GM21367 (cell line): Measurements from ENCODE around the gene NAA40.
A peak's percentile ranks its signal among the peaks of the same experiment; 100 is the strongest.

Experiments used
- ATAC-seq: cut with Tn5 transposase; IDR thresholded peaks from one replicate; pipeline ENCODE4 v1.9.1; 2021; ENCODE audit not compliant: unreplicated experiment

The NAA40 gene

DNA sequence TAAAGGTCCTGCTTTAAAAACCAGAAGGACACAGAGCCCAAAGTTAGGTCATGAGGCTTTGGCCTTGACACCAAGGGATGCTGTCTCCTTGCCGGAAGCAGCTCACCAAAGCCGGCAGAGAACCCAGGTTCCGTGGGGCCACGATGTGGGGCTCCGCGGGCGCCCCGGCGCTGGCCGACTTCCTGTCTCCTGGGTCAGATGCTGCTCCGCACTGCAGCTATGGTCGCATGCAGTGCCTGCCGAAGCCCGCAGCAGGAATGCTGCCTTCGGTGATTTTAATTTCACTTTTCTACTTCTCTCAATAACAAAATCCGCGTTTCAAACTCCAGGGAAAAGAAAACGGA, 47.0 kb downstream of the NAA40 start:
- peak; percentile 28 for ATAC-seq

DNA sequence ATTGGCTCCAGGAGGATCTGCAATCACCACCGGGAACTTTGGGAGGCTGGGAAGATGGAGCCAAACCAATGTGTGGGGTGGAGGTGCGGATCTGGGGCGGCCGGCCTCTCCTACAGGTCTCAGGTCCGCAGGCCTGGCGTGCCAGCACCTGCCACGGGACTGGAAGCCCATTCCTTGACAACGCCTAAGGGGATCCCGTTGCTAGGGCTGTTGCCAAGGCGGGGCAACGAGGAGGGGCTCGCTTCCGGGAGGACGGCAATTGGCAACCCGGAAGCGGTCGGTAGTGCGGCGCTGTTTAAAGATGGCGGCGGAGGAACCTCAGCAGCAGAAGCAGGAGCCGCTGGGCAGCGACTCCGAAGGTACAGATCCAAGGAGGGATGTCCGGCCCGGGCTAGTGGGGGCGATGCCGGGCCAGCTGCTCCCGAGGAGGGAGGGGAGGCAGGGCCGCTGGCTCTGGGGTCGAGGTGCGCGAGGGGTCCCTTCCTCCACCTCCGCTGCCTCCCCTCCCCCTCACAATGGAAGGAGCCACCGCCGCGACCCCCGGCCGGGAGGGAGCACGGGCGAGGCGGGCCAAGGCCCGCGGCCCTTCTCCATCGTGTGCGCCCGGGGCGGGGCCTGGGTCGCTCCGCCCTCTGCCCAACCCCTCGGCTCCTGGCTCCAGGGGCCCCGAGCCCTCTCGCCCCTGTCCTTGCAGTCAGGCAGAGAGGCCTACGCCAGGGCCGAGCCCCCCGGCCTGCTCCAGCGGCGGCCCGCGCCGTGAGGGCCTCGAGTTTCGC, 47.5 kb downstream of the NAA40 start, which contains the start of gene OTUB1:
Gene OTUB1, plus strand, starts transcription at position 283 of the 776 bp plus-strand sequence. Its CDS starts 19 bp downstream, at position 302.
- peak; percentile 77 for ATAC-seq

DNA sequence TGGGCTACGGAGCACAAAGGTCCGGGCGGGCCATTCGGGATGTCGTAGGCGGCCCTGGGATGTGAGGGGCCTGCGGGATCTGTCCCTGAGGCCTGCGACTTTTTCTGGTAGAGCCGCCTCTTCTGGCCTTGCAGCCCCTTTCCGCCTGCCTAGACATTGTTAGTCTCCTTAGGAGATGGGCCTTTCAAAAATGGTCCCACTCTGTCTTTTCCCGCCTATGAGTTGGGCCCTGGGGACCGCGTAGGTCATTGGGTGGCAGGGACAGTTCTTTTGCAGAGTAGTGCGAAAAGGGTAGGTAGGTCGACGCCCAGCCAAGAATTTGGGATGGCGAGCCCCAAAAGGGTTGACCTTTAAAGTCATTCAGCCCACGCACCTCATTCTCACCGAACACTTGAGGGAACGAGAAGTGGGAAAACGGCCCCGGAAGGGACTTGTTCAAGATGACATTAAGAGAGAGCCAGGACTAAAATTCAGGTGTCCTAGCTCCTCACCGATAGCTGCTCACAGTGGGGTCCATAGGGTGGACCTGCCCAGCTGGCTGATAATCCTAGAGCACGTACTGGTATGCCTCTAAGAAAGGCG, 48.2 kb downstream of the NAA40 start:
- ATAC-seq, result no peak

DNA sequence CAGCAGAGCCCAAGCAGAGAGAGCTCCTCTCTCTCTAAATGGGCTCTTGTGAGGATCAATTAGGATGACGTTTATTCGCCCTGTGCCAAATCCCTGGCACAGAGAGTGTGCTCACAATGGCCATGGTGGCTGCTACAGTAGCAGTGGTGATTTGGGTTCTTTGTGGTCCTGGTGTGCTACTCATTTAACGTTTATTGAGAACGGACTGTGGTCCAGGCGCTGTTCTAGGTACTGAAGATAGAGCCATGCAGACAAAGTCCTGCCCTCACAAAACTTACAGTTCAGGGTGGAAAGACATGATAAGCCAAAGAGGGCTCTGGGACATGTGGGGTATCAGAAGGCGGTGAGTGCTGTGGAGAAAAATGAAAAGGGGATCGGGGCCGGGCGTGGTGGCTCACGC, 52.8 kb downstream of the NAA40 start:
- no peak for ATAC-seq

DNA sequence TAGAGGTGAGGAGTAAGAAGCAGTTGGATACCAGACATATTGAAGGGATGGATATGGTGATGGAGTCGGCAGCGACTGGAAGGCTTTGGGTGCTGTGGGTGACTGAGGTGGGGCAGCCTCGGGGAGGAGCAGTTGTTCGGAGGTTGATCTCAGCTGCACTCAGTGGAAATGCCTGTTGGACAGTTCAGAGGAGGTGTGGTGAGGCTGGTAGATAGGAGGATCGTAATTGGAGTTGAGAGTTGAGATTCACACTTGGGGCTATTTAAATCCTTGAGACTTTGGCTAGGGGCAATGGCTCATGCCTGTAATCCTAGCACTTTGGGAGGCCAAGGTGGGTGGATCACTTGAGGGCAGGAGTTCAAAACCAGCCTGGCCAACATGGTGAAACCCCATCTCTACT, 54.3 kb downstream of the NAA40 start:
- no peak for ATAC-seq

DNA sequence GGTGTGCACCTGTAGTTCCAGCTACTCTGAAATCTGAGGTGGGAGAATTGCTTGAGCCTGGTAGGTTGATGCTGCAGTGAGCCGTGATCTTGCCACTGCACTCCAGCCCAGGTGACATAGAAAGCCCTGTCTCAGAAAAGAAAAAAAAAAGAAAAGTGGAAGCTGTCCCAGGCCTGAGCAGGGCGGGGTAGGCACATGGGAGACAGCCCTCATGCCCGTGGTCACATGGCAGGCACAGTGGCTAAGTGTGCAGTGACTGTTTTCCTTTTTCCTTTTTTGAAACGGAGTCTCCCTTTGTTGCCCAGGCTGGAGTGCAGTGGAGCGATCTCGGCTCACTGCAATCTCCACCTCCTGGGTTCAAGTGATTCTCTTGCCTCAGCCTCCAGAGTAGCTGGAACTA, 55.2 kb downstream of the NAA40 start:
- ATAC-seq, result no peak

DNA sequence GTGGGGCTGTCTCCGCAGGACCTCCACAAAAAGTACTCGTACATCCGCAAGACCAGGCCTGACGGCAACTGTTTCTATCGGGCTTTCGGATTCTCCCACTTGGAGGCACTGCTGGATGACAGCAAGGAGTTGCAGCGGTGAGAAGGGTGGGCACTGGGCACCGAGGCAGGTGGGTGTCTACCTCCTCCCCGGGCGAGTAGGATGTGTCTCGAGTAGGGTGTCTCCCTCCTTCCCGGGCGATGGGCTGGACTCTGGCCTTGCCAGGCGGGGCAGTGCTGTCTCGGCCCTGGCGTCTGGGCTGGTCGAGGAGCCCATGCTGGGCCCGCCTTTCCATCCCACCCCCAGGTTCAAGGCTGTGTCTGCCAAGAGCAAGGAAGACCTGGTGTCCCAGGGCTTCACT, 57.7 kb downstream of the NAA40 start:
- ATAC-seq, result no peak

DNA sequence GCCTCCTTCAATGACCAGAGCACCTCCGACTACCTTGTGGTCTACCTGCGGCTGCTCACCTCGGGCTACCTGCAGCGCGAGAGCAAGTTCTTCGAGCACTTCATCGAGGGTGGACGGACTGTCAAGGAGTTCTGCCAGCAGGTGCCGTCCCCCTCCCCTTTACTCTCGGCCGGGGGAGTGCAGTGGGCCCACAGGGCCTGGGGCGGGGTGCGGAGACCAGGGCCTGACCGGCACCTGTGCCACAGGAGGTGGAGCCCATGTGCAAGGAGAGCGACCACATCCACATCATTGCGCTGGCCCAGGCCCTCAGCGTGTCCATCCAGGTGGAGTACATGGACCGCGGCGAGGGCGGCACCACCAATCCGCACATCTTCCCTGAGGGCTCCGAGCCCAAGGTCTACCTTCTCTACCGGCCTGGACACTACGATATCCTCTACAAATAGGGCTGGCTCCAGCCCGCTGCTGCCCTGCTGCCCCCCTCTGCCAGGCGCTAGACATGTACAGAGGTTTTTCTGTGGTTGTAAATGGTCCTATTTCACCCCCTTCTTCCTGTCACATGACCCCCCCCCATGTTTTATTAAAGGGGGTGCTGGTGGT, 58.4 kb downstream of the NAA40 start:
- ATAC-seq, result no peak

DNA sequence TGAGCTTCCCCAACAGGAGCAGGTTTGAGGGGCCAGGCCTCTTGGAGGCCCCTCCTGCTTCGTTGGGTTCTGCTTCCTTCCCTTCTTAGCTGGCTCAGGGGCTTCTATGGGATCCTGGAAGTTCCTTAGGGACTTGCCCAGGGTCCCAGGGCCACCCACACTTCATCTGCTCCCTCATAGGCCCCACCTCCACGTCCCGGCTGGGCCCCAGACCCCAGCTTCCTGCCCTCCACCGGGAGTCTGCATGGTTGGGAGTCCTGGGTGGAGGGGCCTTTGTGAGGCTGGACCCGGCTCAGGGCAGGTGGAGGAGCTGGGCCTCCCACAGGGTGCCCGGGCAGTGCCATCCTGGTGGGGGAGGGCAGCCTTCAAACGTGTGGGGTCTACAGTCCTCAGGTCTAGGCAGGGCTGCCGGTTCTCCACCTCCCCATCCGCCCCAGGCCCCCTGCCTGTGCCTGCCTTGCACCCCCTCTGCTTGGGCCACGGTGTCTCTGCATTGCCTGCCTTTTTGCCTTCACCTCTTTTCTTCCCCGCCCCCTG, 59.1 kb downstream of the NAA40 start:
- no peak for ATAC-seq

DNA sequence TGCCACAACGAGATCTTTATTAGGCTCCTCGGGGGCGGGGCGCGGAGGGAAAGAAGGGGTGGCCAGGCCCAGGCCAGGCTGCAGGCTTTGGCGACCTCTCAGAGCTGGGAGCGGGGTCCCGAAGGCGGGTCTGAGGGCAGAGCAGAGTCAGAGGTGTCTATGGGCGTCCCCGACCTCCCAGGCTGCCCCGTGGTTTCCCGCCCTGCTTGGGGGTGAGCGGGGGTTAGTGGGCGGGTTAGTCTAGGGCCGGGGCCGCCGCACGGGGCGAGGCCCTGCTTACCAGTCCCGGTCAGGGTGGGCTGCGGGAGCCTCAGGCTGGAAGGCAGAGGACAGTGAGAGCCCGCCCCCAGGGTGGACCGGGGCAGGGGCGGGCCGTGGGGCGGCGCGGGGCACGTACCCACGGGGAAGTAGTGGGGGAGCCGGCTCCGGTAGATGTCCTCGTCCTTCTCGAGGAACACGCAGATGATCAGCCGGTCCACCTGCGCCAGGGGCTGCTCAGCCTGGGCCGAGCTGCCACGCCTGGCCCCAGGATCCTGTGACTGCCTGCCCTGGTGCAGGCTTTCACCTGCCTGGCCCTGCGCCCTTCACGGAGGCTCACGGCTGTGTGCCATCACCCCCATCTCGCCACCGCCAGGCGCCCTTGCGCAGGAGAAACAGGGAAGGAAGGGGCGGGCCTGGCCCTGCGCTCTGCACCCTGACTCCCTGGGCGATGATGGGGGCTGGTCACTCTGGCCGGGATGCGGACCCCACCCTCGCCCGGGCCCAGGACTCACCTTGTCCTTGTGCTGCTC, 60.0 kb downstream of the NAA40 start:
- no peak for ATAC-seq

DNA sequence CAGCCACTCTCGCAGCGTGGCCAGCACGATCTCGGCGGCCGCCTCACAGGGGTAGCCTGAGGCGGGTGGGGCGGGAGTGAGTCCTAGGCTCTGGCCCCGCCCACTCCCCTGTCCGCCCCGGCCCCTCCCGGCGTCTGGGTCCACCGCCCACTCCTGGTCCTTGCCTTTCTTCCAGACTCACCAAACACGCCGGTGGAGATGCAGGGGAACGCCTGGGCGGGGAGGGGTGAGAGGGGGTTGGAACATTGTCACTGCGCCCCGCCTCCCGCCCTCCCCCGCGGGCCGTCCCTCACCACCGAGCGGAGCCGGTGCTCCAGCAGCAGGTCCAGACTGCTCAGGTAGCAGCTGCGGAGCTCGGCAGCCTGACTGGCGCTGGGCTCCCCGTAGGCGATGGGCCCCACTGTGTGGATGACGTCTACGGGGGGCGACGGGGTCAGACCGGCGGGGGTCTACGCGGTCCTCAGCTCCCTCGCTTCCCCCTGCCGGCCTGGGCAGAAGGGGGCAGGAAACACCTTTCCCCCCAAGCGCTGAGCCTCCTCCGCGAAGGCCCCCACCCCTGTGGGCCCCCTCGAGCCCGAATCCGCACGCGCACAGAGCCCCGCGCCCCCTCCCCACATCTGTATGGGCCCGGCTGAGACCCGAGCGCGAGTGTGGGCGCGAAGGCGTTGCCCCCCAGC, 60.7 kb downstream of the NAA40 start:
- no peak for ATAC-seq

DNA sequence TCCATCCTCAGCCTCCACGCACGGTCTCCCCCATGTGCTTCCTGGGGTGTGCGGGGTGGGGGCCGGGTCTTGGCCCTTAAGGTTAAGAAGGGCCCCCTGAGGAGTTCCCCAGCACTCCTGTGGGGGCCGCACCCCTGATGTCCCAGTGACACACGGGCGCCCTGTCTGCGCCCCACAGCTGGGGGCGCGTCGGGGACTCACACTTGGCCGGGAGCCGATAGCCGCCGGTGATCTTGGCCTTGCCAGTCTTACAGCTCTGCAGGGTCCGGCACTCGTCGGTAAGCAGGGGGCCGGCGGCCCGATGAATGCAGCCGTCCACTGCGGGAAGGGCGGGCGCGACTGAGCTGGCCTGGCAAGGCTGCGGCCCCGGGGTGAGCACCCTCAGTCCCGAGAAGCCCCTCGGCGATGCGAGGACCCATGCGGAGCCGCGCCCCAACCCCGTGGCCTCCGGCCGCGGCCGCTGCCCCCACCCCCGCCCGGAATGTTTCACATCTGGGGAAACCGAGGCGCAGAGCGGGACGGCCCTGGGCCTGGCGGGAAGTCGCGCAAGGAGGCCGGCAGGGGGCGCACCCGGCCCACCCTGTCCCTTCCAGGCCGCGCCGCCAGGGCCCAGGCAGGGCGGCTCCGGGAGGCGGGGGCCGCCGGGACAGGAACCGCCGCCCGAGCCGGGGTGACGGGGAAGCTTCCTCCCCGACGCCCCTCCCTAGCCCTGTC, 61.4 kb downstream of the NAA40 start:
- no peak for ATAC-seq

DNA sequence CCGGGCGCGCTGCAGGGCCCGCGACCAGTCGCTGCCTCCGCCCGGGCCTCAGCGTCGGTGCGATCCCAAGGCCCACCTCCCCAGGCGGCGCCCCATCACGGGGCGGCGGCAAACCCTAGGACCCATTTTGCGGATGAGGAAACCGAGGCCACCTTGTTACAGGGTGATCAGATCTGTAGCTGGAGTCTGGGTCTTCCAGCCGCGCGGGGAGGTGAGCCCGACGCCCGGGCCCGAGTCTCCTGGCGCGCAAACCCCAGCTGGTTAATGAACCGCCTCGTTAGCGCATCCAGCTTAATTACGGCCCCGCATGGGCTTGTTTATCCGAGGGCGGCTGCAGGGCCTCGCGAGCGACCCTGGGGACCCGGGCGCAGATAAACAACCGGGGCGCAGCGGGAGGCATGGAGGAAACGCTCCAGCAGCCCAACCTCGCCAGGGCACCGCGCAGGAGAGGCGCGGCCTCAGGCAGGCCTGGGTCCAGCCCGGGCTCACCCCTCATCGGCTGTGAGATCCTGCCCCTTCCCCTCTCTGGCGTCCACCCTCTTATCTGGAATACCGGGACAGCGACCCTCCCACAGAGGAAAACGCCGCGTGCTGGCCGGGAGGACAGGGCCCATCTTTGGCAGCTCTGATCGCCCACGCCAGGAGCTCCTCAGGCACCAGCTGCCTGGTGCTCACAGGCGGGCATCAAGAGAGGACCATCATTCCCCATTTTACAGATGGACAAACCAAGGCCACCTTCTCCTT, 62.1 kb downstream of the NAA40 start:
- ATAC-seq, result no peak

DNA sequence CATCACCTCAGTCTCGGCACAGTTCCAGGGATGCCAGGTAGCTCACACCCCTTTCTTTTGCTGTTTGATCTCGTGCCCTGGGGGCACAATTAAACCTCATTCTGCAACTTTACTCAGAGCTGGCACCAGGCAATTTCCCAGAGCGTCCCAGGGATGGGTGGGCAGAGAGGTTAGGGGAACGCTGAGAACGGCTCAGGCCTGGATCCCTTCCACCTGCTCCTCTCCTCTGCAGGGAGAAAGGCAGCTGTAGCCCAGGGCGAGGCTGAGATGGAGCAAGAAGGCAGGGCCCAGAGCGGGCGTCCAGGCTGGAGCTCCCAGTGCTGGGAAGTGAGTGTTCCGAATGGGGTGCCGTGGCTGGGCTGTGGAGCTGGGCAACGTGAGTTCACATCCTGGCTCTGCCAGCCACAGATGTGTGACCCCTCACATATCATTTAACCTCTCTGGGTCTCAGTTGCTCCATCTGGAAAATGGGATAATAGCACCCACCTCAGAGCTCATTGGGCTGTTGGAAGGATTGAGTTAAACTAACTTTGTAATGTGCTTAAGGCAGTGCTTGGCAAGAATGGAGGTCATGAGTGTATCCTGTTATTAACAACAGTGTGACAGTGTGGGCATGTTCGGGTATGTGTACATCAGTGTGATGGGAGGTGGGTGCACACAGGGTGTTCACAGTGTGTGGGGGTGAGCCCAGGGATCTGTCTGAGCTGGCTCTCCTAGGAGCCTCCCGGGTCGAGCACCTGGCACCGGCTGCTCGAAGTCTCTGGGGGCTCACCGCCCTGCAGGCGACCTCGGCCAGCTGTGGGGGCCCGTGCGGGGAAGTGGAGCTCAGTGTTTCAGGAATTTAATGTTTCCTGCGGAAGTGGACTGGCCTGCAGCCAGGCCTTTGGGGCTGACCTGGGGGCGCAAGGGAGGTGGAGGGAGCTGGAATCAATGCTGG, 63.0 kb downstream of the NAA40 start:
- ATAC-seq, result no peak

DNA sequence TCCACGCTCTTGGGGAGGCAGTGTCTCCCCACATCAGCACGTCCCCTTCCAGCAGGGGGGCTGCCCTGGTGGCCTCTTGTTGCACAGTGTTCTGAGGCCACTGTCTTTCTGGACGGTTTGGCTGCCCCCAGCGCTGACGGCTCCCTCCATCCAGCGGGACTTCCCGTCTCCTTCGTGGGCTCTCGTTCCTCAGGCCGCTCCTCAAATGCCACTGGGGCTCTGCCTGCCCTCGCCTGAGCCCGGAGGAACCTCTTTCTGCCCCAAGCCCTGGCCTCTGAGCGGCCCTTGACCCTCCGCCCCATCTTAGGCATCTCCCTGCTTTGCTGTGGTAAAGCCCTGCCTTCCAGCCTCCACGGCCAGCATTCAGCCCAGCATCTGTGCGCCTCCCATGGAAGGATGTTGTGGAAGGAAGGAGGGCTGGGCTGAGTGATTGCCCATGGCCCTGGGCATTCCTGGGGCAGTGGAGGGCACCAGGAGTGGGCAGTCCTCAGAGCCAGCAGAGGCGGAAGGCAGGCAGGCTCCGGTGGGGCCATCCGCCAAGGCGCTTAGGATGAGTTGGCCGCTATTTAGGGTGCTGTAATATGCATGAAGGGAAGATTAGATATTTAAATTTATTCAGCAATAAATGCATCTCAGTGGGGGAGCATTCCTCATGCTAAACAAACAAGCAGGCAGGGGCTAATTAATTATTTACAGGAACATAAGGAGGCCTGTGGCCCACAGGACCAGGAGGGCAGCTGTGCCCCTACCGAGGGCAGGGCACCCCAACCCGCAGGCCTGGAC, 65.2 kb downstream of the NAA40 start:
- no peak for ATAC-seq

DNA sequence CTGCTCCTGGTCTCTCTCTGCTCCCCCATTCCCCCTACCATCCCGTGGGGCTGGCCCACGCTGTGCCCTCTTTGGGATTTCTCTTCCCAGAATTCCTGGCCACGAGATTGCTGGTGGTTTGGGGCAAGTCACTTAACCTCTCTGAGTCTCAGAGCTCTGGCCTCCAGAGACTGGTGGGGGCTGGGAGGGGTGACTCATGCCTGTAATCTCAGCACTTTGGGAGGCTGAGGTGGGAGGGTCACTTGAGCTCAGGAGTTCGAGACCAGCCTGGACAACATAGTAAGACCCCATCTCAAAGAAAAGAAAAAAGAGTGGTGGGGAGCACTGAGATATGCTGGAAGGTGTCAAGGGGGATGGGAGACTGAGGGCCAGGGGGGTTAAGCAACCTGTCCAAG, 65.8 kb downstream of the NAA40 start:
- ATAC-seq, result no peak

DNA sequence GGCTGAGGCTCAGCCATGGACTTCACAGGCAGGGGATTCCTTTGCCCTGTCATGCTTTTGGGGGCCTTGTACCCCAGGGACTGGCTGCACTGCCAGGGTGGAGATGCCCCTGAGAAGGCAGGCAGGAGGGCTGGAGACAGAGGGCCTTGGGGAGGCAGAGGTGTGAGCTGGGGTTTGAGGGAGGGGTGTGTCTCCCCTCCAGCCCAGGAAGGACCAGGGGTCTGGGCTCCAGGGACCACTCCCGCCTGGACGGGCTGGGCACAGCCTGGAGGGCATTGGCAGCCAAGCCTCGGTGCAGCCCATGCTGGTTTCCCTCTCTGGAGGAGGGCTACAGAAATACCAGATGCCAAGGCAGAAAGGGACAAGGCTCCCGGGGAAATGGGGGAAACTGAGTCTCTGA, 66.9 kb downstream of the NAA40 start:
- no peak for ATAC-seq

DNA sequence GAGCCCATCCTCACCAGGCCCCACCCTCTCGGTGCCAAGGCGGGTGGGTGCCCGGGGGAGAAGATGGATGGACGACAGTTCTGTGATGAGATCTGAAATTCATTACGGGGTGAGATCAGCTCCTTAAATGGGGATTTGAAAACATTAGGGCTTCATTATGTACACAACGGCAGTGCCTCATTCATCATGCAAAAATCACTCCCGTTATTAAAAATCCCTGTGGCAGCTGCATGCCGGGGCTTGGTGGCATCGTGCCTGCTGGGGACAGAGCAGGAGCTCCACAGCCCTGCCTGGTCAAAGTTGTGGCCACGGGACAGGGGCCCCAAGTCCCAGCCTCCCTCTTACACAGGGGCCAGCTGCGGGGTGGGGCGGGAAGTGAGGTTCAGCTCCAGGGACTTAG, 67.6 kb downstream of the NAA40 start:
- ATAC-seq, result no peak
